K562 (cell line): ENCODE data around the gene AEN. TPM values are rescaled to one million over a fixed set of nuclear protein-coding genes. Genes with fewer than 3 reads are reported as not detected.
A peak's percentile ranks its signal among the peaks of the same experiment; 100 is the strongest.

ENCODE experiments used
- KDM1A ChIP-seq, 2 experiments: fragments of 450-650 bp; IDR thresholded peaks; 2 replicates each; pipeline ENCODE4 v1.6.1; 2016; ENCODE audit warnings: mild to moderate bottlenecking in 2 of 2
- RBFOX2 ChIP-seq: fragments of 200-400 bp; formaldehyde crosslinking; IDR thresholded peaks from 2 replicates; pipeline ENCODE4 v1.6.1; 2017; ENCODE audit warnings: low read depth, mild to moderate bottlenecking, low read length, moderate library complexity
- TBL1XR1 ChIP-seq, 2 experiments: IDR thresholded peaks; 2 replicates each; pipeline ENCODE4 v1.6.1; 2012; ENCODE audit warnings: improper control_type of control experiment in 2 of 2, low read length in 2 of 2, mild to moderate bottlenecking in 1 of 2
- ZNF232 ChIP-seq: sonication (generic); formaldehyde crosslinking; IDR thresholded peaks from 2 replicates; pipeline ENCODE4 v1.8.0; 2022; ENCODE audit warnings: mild to moderate bottlenecking, missing genetic modification reagents
- ZNF609 ChIP-seq: sonication (generic); formaldehyde crosslinking; IDR thresholded peaks from 2 replicates; pipeline ENCODE4 v1.8.1; 2023; ENCODE audit warnings: missing genetic modification reagents, mild to moderate bottlenecking, borderline replicate concordance
- polyA plus RNA-seq, 8 experiments: library from polyadenylated mRNA; depleted of rRNA in 4 of 8; stranded (reverse) in 5 of 8; unstranded in 3 of 8; fragments of >200 nt; fragmentation: Nextera tagmentation in 2 of 8; fragmentation: Illumina TruSeq in 1 of 8; extraction: Ambion mirVana in 2 of 8; extraction: Trizol in 1 of 8; gene quantifications; 2 replicates each; pipeline versions ENCODE4 v1.2.1 to v1.2.3, GENCODE V29; 2011 to 2014; ENCODE audit warnings: inconsistent platforms in 1 of 8, missing spikeins in 1 of 8
- total RNA-seq, 7 experiments: library from RNA; depleted of rRNA in 6 of 7; stranded (reverse); fragments of >200 nt in 6 of 7; fragmentation: Illumina TruSeq in 2 of 7; extraction: Trizol in 2 of 7; gene quantifications; 2 replicates each; pipeline versions ENCODE4 v1.2.1 to v1.2.3, GENCODE V29; 2011 to 2021; ENCODE audit warnings: low replicate concordance in 1 of 7

The AEN gene
- total and polyA plus RNA-seq, 9 of the 15 experiments (the other 6 are each of a cell fraction or from before 2014, with no cell fraction given): 9.0 to 51.0 (median 32.8) TPM

- no peak for TF ChIP-seq ZNF609 (CRISPR knock-in tag)
- no peak for TF ChIP-seq RBFOX2
- no peak for TF ChIP-seq ZNF232 (CRISPR knock-in tag)
- TF ChIP-seq TBL1XR1 (IDR thresholded peaks at IDR 0.05; ENCODE audit: low read length in 2 of 2): no peak
- peak; percentile 85 to 88 for TF ChIP-seq KDM1A (IDR thresholded peaks at IDR 0.05)
These were observed 26.4 kb downstream of the AEN start (continued) for GRCh38 chr15:88647351-88648105.
